PFSK-1 (cell line): ENCODE measurements around the gene KCNN4.

Experiments used
- POLR2AphosphoS5 ChIP-seq: IDR thresholded peaks from 2 replicates; pipeline ENCODE4 v1.6.1; 2012; ENCODE audit warnings: low read depth, mild to moderate bottlenecking, control low read depth, low read length, moderate library complexity
- SIN3A ChIP-seq: IDR thresholded peaks from 2 replicates; pipeline ENCODE4 v1.6.1; 2012; ENCODE audit warnings: mild to moderate bottlenecking, low read length, moderate library complexity, borderline replicate concordance; ENCODE audit not compliant: insufficient read depth
- TAF1 ChIP-seq: IDR thresholded peaks from 2 replicates; pipeline ENCODE4 v1.6.1; 2012; ENCODE audit warnings: low read length, control low read depth, borderline replicate concordance; ENCODE audit not compliant: insufficient read depth
- TF ChIP-seq, protein P1 (sequence below), 2 experiments: IDR thresholded peaks; 2 replicates each; pipeline versions ENCODE4 v1.6.1 to v1.8.0; 2011 to 2012; ENCODE audit warnings: low read depth in 2 of 2, low read length in 2 of 2, control low read depth in 1 of 2, inconsistent platforms in 1 of 2, mild to moderate bottlenecking in 1 of 2, moderate library complexity in 1 of 2; ENCODE audit not compliant: insufficient read depth in 1 of 2

DNA sequence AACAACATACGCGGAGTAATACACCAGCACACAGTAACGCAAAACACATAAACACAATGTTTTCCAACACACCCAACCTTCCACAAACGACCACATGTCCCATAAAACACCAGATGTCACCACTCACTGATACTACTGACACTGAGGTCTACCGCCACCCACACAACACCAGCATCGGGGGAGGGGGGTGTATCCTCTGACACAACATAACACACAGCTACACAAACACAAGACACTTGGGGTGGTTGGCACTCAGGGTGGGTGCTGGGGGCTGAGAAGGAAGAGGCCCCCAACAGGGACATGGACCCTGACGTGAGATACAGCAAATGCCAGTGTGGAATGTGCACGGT is 1.5 kb upstream of the KCNN4 start:
- no peak for TF ChIP-seq POLR2AphosphoS5
- TF ChIP-seq, protein P1, sequence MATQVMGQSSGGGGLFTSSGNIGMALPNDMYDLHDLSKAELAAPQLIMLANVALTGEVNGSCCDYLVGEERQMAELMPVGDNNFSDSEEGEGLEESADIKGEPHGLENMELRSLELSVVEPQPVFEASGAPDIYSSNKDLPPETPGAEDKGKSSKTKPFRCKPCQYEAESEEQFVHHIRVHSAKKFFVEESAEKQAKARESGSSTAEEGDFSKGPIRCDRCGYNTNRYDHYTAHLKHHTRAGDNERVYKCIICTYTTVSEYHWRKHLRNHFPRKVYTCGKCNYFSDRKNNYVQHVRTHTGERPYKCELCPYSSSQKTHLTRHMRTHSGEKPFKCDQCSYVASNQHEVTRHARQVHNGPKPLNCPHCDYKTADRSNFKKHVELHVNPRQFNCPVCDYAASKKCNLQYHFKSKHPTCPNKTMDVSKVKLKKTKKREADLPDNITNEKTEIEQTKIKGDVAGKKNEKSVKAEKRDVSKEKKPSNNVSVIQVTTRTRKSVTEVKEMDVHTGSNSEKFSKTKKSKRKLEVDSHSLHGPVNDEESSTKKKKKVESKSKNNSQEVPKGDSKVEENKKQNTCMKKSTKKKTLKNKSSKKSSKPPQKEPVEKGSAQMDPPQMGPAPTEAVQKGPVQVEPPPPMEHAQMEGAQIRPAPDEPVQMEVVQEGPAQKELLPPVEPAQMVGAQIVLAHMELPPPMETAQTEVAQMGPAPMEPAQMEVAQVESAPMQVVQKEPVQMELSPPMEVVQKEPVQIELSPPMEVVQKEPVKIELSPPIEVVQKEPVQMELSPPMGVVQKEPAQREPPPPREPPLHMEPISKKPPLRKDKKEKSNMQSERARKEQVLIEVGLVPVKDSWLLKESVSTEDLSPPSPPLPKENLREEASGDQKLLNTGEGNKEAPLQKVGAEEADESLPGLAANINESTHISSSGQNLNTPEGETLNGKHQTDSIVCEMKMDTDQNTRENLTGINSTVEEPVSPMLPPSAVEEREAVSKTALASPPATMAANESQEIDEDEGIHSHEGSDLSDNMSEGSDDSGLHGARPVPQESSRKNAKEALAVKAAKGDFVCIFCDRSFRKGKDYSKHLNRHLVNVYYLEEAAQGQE (IDR thresholded peaks at IDR 0.05; ENCODE audit: insufficient read depth in 1 of 2, low read depth in 2 of 2, low read length in 2 of 2): no peak
- no peak for TF ChIP-seq TAF1
- TF ChIP-seq SIN3A: no peak
